Heart right ventricle (tissue), 16 donors: Measurements from ENCODE around the gene GPRC6A. TPM values are rescaled to one million over a fixed set of nuclear protein-coding genes. Genes with fewer than 3 reads are reported as not detected.
"Not testable (repeated sequence)": the region's sequence is repeated elsewhere in the genome, so short reads cannot be mapped to it uniquely, and the experiment has no call there.

Experiments
- ATAC-seq, 8 donors: fragments of 200-7000 bp; cut with Tn5 transposase; one replicate each; pipeline ENCODE4 v1.9.1; 2020; ENCODE audit warnings: mild to moderate bottlenecking in 8 of 8, moderate library complexity in 8 of 8, moderate number of reproducible peaks in 1 of 8
- DNase-seq, 2 donors: peaks; one replicate each; pipeline ENCODE4 v3.0.0-alpha.2; 2020
- H3K27ac ChIP-seq, 10 donors: fragments of 200-600 bp; sonication (generic) in 2 of 10; one replicate each; pipeline versions ENCODE4 v1.5.0 to v1.8.0; 2020 to 2022; ENCODE audit warnings: mild to moderate bottlenecking in 3 of 10
- H3K27me3 ChIP-seq, 7 donors: fragments of 200-600 bp; one replicate each; pipeline ENCODE4 v1.8.0; 2021 to 2022; ENCODE audit warnings: mild to moderate bottlenecking in 2 of 7
- H3K36me3 ChIP-seq, 9 donors: fragments of 200-600 bp; sonication (generic) in 1 of 9; one replicate each; pipeline versions ENCODE4 v1.5.0 to v1.8.0; 2020 to 2022; ENCODE audit warnings: mild to moderate bottlenecking in 2 of 9
- H3K4me1 ChIP-seq, 9 donors: fragments of 200-600 bp; sonication (generic) in 1 of 9; one replicate each; pipeline versions ENCODE4 v1.5.0 to v1.8.0; 2020 to 2022; ENCODE audit warnings: mild to moderate bottlenecking in 4 of 9
- H3K4me3 ChIP-seq, 10 donors: fragments of 200-600 bp; sonication (generic) in 2 of 10; one replicate each; pipeline versions ENCODE4 v1.5.0 to v1.8.0; 2020 to 2022; ENCODE audit warnings: mild to moderate bottlenecking in 7 of 10, moderate library complexity in 2 of 10
- H3K9me3 ChIP-seq, 11 donors: fragments of 200-600 bp in 10 of 11; sonication (generic) in 2 of 11; one replicate each; pipeline versions ENCODE4 v1.5.0 to v1.8.0; 2013 to 2022; ENCODE audit warnings: mild to moderate bottlenecking in 2 of 11, control low read depth in 1 of 11, moderate library complexity in 1 of 11
- CTCF ChIP-seq, 9 donors: fragments of 200-600 bp; sonication (generic) in 2 of 9; IDR thresholded peaks; one replicate each; pipeline versions ENCODE4 v1.5.0 to v1.8.0; 2021 to 2022; ENCODE audit warnings: antibody characterized with exemption in 9 of 9, mild to moderate bottlenecking in 5 of 9, moderate library complexity in 1 of 9
- WGBS, 2 donors: extraction: QIAGEN DNeasy Blood & Tissue Kit; methylation state at CpG; one replicate each; pipeline ENCODE4 v1.1.7; 2013; ENCODE audit warnings: inconsistent platforms in 1 of 2; 5-methylcytosine and 5-hydroxymethylcytosine counted together
- intact Hi-C, 10 donors: fragments of 100-400 bp; cut with DNase I; formaldehyde crosslinking; loops; one replicate each; pipeline versions ENCODE4 v1.11.1 to v1.14.2; 2022
- polyA plus RNA-seq, 2 donors: library from polyadenylated mRNA; stranded (reverse); fragments of 200-250 nt; gene quantifications; one replicate each; pipeline ENCODE4 v1.2.3, GENCODE V29; 2013
- total RNA-seq, 10 donors: library from RNA; stranded (reverse); fragmentation: NEBNext Ultra II Directional in 3 of 10; extraction: Animal tissue kit (Norgen Biotek cat#: 25700) in 3 of 10; gene quantifications; one replicate each; pipeline versions ENCODE4 v1.2.1 to v1.2.4, GENCODE V29; 2021 to 2023
- donor health status: Arrhythmogenic right ventricular cardiomyopathy.
- donor health status: ischemic (EF 13 %, LVEDD 7.1; RV severe dilation, severe dysfunction).
- donor health status: healthy with polysubstance abuse.
- donor health status: DM: no; HTN: yes; CAD: no.
- donor health status: DM: no; HTN: no; CAD: no.
- donor health status: ischemic (EF 25% LVEDD 6.9; RV normal size, moderate dysfunction).
- donor health status: ischemic (EF 25% LVEDD 5.7; RV mildly dilated, moderate dysfunction).
- donor health status: healthy.
- donor health status: DM: yes; HTN: yes; CAD: no.
- donor health status: Ischemic cardiomyopathy.
- donor health status: ischemic (EF 35%, LVEDD 5.7; RV mildly dilated, moderate dysfunction).
- donor health status: nonischemic (EF 11% LVEDD 7.7; RV severe dilation, severe dysfunction).
- donor health status: DM: yes; HTN: yes; CAD: no.
- donor health status: PGD.
- donor health status: ischemic (EF 29% LVEDD 5.4; RV normal size, mild dysfunction).
- donor health status: nonischemic (EF 23%, LVEDD 6.1; RV moderate dilation, normal function).

The GPRC6A gene
- total and polyA plus RNA-seq, 12 donors: not detected

GRCh38 chr6:116827561-116828240 is 1.2 kb downstream of the GPRC6A start:
- no peak for TF ChIP-seq CTCF (IDR thresholded peaks at IDR 0.05)
- Histone ChIP-seq H3K4me1 (no peaks in the 10 kb centered on the region), H3K4me3 (no peak overlapping the region), H3K27ac (no peak overlapping the region), H3K27me3 (no peaks in the 10 kb centered on the region), H3K36me3 (no peaks in the 10 kb centered on the region), H3K9me3 (peaks cover 0 to 33% (median 0%) of the 10 kb centered on the region in 11 donors)
- no peak for DNase-seq
- intact Hi-C loops: no loop called here
- 48 to 50% methylated on average over 2 of the region's 2 CpGs for WGBS, 2 donors
- no peak for ATAC-seq

- intact Hi-C loops, H3K36me3 ChIP-seq, DNase-seq, H3K27me3 ChIP-seq, H3K4me1 ChIP-seq, H3K4me3 ChIP-seq, ATAC-seq, H3K27ac ChIP-seq: not testable (repeated sequence)
- WGBS, 2 donors: 93 to 95% methylated on average over 11 to 14 of the region's 15 CpGs
- peaks cover 0 to 41% (median 9%) of the 10 kb centered on the region in 11 donors for H3K9me3 ChIP-seq
Measured at GRCh38 chr6:116816336-116816735, 12.5 kb downstream of the GPRC6A start.

- Histone ChIP-seq H3K4me3 (no peak overlapping the region), H3K27ac (no peak overlapping the region), H3K4me1 (no peaks in the 10 kb centered on the region), H3K9me3 (peaks cover 0 to 41% (median 9%) of the 10 kb centered on the region in 11 donors), H3K36me3 (no peaks in the 10 kb centered on the region), H3K27me3 (no peaks in the 10 kb centered on the region)
- intact Hi-C loops: no loop called here
- DNase-seq: no peak
- ATAC-seq: no peak
- TF ChIP-seq CTCF (IDR thresholded peaks at IDR 0.05): no peak
- WGBS, 2 donors: 83 to 84% methylated on average over 2 of the region's 2 CpGs
Measured at GRCh38 chr6:116812051-116812650, 16.7 kb downstream of the GPRC6A start.

GRCh38 chr6:116801971-116802370 is 26.9 kb downstream of the GPRC6A start:
- Histone ChIP-seq H3K4me1 (no peaks in the 10 kb centered on the region), H3K27ac (no peak overlapping the region), H3K36me3 (no peaks in the 10 kb centered on the region), H3K27me3 (peaks cover 0 to 4% (median 0%) of the 10 kb centered on the region in 7 donors), H3K9me3 (no peaks in the 10 kb centered on the region), H3K4me3 (no peak overlapping the region)
- TF ChIP-seq CTCF (IDR thresholded peaks at IDR 0.05): no peak
- intact Hi-C loops: no loop called here
- no peak for DNase-seq
- ATAC-seq: no peak

GRCh38 chr6:116799945-116800344 is 28.9 kb downstream of the GPRC6A start:
- Histone ChIP-seq H3K4me3 (no peak overlapping the region), H3K4me1 (no peaks in the 10 kb centered on the region), H3K27ac (no peak overlapping the region), H3K9me3 (no peaks in the 10 kb centered on the region), H3K36me3 (no peaks in the 10 kb centered on the region), H3K27me3 (peaks cover 0 to 4% (median 0%) of the 10 kb centered on the region in 7 donors)
- ATAC-seq: no peak
- DNase-seq: no peak
- no peak for TF ChIP-seq CTCF (IDR thresholded peaks at IDR 0.05)
- intact Hi-C loops: no loop called here
